Osteoblast (primary cell): ENCODE measurements around the gene VEGFC. TPM values are rescaled to one million over a fixed set of nuclear protein-coding genes. Genes with fewer than 3 reads are reported as not detected.

ENCODE experiments used
- DNase-seq: peaks from one replicate; pipeline ENCODE4 v3.0.0; 2011; ENCODE audit warnings: low spot score, mixed read lengths; ENCODE audit not compliant: insufficient read length; ENCODE audit errors: missing footprints
- H2AFZ ChIP-seq: 2 replicates; pipeline ENCODE4 v1.6.0; 2011; ENCODE audit warnings: mild to moderate bottlenecking, low read length
- H3K27ac ChIP-seq: 2 replicates; pipeline ENCODE4 v1.5.1; 2011; ENCODE audit warnings: mild to moderate bottlenecking, low read depth, low read length, moderate library complexity
- H3K27me3 ChIP-seq: 2 replicates; pipeline ENCODE4 v1.6.0; 2012; ENCODE audit warnings: mild to moderate bottlenecking, control low read depth, inconsistent platforms, low read length, moderate library complexity; ENCODE audit not compliant: insufficient read depth
- H3K36me3 ChIP-seq: 2 replicates; pipeline ENCODE4 v1.5.1; 2011; ENCODE audit warnings: mild to moderate bottlenecking, low read length, control low read depth, moderate library complexity; ENCODE audit not compliant: insufficient read depth
- H3K4me1 ChIP-seq: 2 replicates; pipeline ENCODE4 v1.5.1; 2011; ENCODE audit warnings: mild to moderate bottlenecking, low read length, control low read depth, moderate library complexity; ENCODE audit not compliant: insufficient read depth
- H3K4me2 ChIP-seq: 2 replicates; pipeline ENCODE4 v1.6.0; 2011; ENCODE audit warnings: mild to moderate bottlenecking, low read length; ENCODE audit not compliant: insufficient read depth
- H3K4me3 ChIP-seq: fragments of 200-600 bp; sonication (generic); 3 replicates; pipeline ENCODE4 v1.5.1; 2012; ENCODE audit warnings: mild to moderate bottlenecking, low read length, inconsistent platforms; ENCODE audit not compliant: insufficient read depth
- H3K79me2 ChIP-seq: 2 replicates; pipeline ENCODE4 v1.6.0; 2012; ENCODE audit warnings: mild to moderate bottlenecking, low read length, control low read depth, inconsistent platforms; ENCODE audit not compliant: insufficient read depth
- H3K9me3 ChIP-seq: 2 replicates; pipeline ENCODE4 v1.5.1; 2011; ENCODE audit warnings: low read depth, low read length, control low read depth
- H4K20me1 ChIP-seq: 2 replicates; pipeline ENCODE4 v1.6.0; 2012; ENCODE audit warnings: mild to moderate bottlenecking, low read length, control low read depth; ENCODE audit not compliant: insufficient read depth
- total RNA-seq: library from RNA; depleted of rRNA; stranded (reverse); fragments of >200 nt; gene quantifications from 2 replicates; pipeline ENCODE4 v1.2.3, GENCODE V29; 2012
- TF ChIP-seq, protein P1 (sequence below): IDR thresholded peaks from 2 replicates; pipeline ENCODE4 v1.5.1; 2011; ENCODE audit warnings: mild to moderate bottlenecking, low read depth, low read length, moderate library complexity; ENCODE audit errors: extremely low read depth

The VEGFC gene
- total RNA-seq, 1 donor: 55.4 TPM

- Histone ChIP-seq H3K9me3 (no peaks in the 10 kb centered on the region), H3K27ac (no peak overlapping the region), H3K79me2 (no peaks in the 10 kb centered on the region), H2AFZ (peak overlapping the region; percentile 16), H3K27me3 (no peaks in the 10 kb centered on the region), H3K4me2 (peak overlapping the region; percentile 47), H3K36me3 (no peaks in the 10 kb centered on the region), H4K20me1 (no peaks in the 10 kb centered on the region), H3K4me1 (peaks cover 4% of the 10 kb centered on the region), H3K4me3 (no peak overlapping the region)
- TF ChIP-seq, protein P1, sequence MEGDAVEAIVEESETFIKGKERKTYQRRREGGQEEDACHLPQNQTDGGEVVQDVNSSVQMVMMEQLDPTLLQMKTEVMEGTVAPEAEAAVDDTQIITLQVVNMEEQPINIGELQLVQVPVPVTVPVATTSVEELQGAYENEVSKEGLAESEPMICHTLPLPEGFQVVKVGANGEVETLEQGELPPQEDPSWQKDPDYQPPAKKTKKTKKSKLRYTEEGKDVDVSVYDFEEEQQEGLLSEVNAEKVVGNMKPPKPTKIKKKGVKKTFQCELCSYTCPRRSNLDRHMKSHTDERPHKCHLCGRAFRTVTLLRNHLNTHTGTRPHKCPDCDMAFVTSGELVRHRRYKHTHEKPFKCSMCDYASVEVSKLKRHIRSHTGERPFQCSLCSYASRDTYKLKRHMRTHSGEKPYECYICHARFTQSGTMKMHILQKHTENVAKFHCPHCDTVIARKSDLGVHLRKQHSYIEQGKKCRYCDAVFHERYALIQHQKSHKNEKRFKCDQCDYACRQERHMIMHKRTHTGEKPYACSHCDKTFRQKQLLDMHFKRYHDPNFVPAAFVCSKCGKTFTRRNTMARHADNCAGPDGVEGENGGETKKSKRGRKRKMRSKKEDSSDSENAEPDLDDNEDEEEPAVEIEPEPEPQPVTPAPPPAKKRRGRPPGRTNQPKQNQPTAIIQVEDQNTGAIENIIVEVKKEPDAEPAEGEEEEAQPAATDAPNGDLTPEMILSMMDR: no peak
- no peak for DNase-seq
Measured at GRCh38 chr4:176833400-176834175, 40.9 kb upstream of the VEGFC start.

DNA sequence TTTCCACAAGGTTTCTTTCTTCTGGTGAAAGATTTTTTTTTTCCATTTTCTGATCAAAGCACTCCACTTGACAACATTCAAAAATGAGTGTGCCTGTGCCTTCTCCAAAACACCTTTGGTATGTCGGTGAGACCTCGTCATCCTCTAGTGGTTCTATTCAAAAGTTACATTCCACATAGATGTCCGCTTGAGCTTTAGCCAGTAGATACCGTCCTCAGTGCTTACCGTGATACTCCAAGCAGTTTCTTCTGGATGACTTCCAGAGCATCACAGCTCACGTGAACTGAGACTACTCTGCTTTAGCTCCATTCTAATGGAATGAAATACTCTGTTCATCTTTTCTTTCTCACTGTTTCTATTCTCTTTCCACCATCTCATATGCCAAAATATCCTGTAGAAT lies 38.2 kb upstream of the VEGFC start:
- Histone ChIP-seq H3K4me3 (no peak overlapping the region), H3K4me1 (no peaks in the 10 kb centered on the region), H3K9me3 (no peaks in the 10 kb centered on the region), H3K79me2 (no peaks in the 10 kb centered on the region), H3K4me2 (peak overlapping the region; percentile 3), H4K20me1 (no peaks in the 10 kb centered on the region), H3K27me3 (no peaks in the 10 kb centered on the region), H3K36me3 (no peaks in the 10 kb centered on the region), H2AFZ (peak overlapping the region; percentile 35), H3K27ac (no peak overlapping the region)
- TF ChIP-seq, protein P1: no peak
- DNase-seq: no peak

DNA sequence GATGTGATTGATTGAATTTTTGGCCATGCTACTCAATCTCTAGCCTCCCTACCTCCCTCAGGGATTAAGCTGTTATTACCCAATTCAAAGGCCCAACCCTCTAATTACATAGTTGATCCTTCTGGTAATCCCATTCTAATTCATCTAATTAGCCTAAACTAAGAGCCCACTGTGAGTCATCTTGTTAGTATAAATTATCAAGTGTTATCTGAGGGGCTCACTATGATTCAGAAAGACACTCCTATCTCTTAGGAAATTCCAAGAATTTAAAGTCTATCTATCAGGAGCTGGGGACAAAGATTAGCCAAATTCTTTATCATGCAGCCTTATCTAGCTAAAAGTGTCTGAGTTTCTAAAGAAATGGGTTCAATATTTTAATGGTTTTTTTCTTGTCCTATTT lies 32.9 kb upstream of the VEGFC start:
- no peaks in the 10 kb centered on the region for H4K20me1 ChIP-seq
- TF ChIP-seq, protein P1: no peak
- no peaks in the 10 kb centered on the region for H3K79me2 ChIP-seq

DNA sequence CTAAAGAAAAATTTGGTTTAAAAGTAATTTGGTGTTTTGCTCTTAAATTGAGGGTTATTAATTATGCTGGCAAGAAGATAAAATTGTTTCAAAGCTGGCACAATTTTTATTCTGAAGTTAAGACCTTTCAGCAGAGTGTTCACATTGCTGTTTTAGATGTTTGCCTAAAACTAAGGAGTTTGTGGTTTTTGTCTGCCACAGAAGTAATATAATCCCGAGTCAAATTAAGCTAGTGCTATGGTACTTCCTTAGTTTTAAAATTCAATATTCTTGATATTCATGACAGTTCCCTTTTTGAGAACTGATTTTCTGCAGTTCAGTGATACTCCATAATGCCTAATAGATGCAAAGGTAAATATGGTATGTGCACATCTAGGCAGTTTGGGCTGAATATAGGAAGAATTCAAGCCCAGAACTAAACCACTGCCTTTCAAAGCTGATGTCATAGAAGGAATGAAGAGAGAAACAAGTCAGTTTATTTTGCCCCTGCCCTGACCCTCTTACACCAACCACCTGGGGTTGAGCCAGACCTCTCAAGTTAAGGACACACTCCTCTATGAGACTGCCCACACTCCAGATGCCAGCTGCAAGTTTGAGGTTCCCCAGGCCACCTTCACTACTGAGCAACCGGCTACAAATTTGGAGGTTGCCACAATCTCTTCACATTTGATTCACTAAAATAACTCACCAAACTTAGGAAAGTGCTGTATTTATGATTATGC lies 32.1 kb upstream of the VEGFC start:
- Histone ChIP-seq H3K9me3 (no peaks in the 10 kb centered on the region), H3K4me1 (peaks cover 8% of the 10 kb centered on the region), H3K4me2 (peak overlapping the region; percentile 8), H3K27ac (no peak overlapping the region), H2AFZ (peak overlapping the region; percentile 11), H3K4me3 (no peak overlapping the region), H3K79me2 (no peaks in the 10 kb centered on the region), H3K27me3 (no peaks in the 10 kb centered on the region), H4K20me1 (no peaks in the 10 kb centered on the region), H3K36me3 (no peaks in the 10 kb centered on the region)
- DNase-seq: no peak
- TF ChIP-seq, protein P1: no peak

More for the DNA sequence above, 32.9 kb upstream of the VEGFC start:
- Histone ChIP-seq H3K36me3 (no peaks in the 10 kb centered on the region), H3K4me2 (no peak overlapping the region), H3K4me1 (peaks cover 8% of the 10 kb centered on the region), H3K4me3 (no peak overlapping the region), H3K27me3 (no peaks in the 10 kb centered on the region), H3K9me3 (no peaks in the 10 kb centered on the region), H2AFZ (no peak overlapping the region), H3K27ac (no peak overlapping the region)
- no peak for DNase-seq
